ENCODE measurements around the gene CPXM2.

The CPXM2 gene

DNA sequence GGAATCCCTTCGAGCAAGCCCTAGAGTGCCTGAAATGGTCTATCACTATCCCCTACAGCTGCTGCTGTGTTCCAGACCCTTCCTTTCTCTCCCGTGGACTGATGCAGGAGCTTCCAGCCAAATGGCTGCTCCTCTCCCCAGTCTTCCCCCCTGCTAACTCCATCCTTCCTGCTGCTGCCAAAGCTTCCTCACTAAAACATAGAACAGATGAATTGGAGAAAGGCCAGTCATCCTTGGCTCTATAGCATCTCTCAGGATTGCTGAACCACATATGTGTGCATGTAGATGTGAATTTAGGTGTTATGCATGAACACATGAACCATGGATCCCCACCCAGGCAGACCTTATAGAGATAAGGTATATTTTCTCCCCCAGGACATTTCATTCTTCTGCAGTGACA, 164.8 kb downstream of the CPXM2 start:
- no peak overlapping the region for H3K4me3 ChIP-seq (ENCODE audit: low read depth, low read length)
- TF ChIP-seq, protein P1, sequence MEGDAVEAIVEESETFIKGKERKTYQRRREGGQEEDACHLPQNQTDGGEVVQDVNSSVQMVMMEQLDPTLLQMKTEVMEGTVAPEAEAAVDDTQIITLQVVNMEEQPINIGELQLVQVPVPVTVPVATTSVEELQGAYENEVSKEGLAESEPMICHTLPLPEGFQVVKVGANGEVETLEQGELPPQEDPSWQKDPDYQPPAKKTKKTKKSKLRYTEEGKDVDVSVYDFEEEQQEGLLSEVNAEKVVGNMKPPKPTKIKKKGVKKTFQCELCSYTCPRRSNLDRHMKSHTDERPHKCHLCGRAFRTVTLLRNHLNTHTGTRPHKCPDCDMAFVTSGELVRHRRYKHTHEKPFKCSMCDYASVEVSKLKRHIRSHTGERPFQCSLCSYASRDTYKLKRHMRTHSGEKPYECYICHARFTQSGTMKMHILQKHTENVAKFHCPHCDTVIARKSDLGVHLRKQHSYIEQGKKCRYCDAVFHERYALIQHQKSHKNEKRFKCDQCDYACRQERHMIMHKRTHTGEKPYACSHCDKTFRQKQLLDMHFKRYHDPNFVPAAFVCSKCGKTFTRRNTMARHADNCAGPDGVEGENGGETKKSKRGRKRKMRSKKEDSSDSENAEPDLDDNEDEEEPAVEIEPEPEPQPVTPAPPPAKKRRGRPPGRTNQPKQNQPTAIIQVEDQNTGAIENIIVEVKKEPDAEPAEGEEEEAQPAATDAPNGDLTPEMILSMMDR (conservative IDR thresholded peaks at IDR 0.05; ENCODE audit: low read depth, low read length), result no peak
- DNase-seq (ENCODE audit: low read depth), result no peak

- TF ChIP-seq, protein P1 (conservative IDR thresholded peaks at IDR 0.05; ENCODE audit: low read depth, low read length), result no peak
- no peak for DNase-seq (ENCODE audit: low read depth)
- H3K4me3 ChIP-seq (ENCODE audit: low read depth, low read length), result no peak overlapping the region
These were observed 165.2 kb downstream of the CPXM2 start for GRCh38 chr10:123726381-123726780.

GRCh38 chr10:123724747-123725146, 166.9 kb downstream of the CPXM2 start:
- no peak for DNase-seq (ENCODE audit: low read depth)
- TF ChIP-seq, protein P1 (conservative IDR thresholded peaks at IDR 0.05; ENCODE audit: low read depth, low read length), result no peak
- H3K4me3 ChIP-seq (ENCODE audit: low read depth, low read length), result no peak overlapping the region

DNA sequence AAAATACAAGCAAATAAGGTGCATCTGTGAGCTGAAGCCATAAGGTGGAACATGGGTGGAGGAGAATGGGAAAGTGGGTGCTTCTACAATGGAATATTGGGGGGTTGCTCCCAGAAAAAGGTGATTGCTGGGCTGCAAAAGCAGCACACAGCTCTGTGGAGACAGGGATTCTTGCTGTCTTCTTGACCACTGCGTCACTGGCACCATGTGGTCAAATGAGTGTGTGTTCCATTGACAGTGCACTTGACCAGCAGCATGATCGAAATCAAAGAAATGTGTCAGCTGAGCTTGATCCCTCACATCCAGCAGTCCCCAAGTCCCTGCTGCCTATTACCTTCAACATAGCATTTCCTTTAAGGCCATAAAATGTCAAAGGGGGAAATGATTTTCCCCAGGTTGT, 169.3 kb downstream of the CPXM2 start:
- no peak for DNase-seq (ENCODE audit: low read depth)
- no peak overlapping the region for H3K4me3 ChIP-seq (ENCODE audit: low read depth, low read length)
- TF ChIP-seq, protein P1 (conservative IDR thresholded peaks at IDR 0.05; ENCODE audit: low read depth, low read length), result no peak

DNA sequence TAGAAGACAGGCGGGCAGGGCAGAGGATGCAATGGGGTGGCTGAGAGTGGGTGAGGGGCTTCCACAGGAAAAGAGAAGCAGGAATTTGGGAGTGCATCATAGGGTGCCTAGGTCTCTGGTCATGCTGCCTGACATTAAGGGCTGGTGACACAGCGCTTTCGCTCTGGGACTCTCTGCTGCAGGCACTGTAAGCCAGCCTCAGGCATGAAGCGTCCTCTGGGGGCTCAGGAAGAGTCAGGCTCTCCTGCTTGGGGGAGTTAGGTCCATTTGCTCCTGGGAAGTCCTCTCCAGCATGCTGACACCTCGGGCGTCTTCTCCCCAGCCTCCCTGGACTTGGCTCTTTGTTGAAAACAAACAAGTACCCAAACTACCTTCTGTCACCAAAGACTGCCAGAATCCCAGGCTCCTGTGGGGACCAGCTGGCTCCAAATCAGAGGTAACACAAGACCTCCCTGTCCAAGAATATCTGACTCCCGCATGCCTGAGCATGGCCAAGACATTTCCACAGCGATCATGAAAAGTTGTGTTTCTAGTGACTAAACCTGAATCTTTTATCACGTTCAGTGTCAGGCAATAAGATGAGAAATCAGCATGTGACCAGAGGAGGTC, 170.1 kb downstream of the CPXM2 start:
- no peak for DNase-seq (ENCODE audit: low read depth)
- TF ChIP-seq, protein P1 (conservative IDR thresholded peaks at IDR 0.05; ENCODE audit: low read depth, low read length), result no peak
- H3K4me3 ChIP-seq (ENCODE audit: low read depth, low read length), result no peak overlapping the region

DNA sequence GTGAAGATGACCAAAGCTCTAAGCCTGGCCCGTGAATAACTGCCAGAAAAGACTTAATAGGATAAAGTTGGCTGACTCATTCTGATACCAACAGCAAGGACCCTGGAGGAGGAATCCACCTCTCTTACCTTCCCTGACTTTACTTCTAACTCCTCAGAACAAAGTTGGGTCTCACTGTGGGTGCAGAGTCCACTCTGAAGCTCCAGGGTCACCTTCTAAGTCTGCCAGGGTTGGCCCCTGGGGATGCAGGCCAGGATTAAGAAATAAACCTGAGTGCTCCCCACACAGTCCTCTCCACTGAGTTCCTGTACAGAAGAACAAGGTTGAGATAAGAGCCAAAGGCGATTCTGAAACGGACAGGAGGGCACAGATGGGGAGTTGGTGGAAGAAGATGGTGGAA, 171.1 kb downstream of the CPXM2 start:
- H3K4me3 ChIP-seq (ENCODE audit: low read depth, low read length), result no peak overlapping the region
- no peak for DNase-seq (ENCODE audit: low read depth)
- TF ChIP-seq, protein P1 (conservative IDR thresholded peaks at IDR 0.05; ENCODE audit: low read depth, low read length), result no peak

DNA sequence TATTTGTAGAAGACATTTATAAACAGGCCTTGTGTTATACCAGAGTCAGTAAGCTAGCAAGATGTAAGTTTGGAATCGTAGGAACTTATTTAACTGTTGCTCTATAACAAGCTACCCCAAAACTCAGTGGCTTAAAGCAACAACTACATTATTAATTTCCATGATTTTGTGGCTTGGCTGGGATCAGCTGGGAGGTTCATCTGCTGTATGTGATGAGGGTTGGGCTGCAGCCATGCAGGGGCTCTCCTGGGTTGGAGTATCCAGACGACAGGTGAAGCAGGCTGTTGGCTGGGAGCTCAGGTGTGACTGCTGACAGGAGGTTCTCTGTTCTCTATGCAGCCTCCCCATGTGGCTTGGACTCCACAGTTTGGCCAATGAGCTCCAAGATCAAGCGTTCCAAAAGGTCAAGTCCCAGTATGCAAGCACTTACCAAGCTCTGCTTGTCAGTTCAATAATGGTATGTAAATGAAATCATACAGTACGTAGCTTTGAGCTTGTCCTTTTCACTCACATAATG, 173.0 kb downstream of the CPXM2 start:
- TF ChIP-seq, protein P1 (conservative IDR thresholded peaks at IDR 0.05; ENCODE audit: low read depth, low read length), result no peak
- no peak for DNase-seq (ENCODE audit: low read depth)
- no peak overlapping the region for H3K4me3 ChIP-seq (ENCODE audit: low read depth, low read length)
